Ramos (cell line): Measurements from ENCODE around the gene MYRFL.

Experiments used
- in situ Hi-C: fragments of 300-500 bp; cut with MboI; formaldehyde crosslinking; loops from one replicate; pipeline ENCODE4 v1.14.3; 2022; ENCODE audit warnings: low sequenced_read_pairs; ENCODE audit not compliant: unreplicated experiment

Gene MYRFL

DNA sequence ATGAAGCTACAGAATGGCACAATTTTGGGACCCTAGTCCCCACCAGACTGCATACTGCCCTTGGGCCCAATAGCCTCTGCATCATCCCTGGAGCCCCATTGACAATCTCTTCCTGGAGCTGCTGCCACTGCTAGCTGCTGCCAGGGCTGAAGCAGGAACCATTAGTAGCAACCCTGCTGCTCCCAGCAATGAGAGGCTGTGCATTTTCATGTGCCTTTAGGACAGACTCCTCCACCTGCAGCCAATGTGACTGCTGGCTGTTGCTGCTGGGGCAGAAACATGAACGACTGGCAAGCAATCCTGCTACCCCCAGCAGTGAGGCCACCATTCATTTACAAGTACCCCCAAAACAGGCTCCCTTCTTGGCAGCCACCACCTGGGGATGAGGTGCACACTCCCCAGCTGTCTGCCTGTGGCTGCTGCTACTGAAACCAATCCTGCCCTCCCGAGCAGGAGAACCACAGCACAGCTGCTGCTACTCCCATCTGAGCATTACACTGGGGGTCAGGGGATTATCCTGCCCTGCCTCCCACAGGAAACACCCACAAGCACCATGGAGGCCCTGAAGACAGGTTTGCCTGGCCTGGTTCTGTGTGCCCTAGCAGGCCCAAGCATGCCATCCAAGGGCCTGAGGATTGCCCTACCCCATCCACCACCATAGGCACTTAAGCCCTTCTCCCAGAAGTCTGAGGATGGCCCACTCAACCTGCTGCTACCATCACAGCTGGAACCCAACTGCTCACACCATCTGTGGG is 181.0 kb downstream of the MYRFL start:
- in situ Hi-C loops = no loop called here

DNA sequence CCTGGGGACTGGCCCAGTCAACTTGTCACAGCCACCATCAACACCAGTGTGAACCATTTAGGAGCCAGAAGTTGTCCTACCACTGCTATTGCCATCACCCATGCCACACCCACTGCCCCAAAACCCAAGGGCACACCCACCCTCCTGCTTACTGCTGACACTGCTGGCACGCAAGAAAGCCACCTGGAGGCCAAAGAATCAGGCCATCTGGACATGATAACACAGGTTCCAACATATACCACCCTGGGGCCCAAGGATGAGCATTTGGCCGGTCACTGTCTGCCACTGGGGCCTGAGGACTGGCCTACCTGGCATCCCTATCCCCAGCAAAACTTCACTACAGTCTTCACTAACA is 181.6 kb downstream of the MYRFL start:
- in situ Hi-C loops = no loop called here

DNA sequence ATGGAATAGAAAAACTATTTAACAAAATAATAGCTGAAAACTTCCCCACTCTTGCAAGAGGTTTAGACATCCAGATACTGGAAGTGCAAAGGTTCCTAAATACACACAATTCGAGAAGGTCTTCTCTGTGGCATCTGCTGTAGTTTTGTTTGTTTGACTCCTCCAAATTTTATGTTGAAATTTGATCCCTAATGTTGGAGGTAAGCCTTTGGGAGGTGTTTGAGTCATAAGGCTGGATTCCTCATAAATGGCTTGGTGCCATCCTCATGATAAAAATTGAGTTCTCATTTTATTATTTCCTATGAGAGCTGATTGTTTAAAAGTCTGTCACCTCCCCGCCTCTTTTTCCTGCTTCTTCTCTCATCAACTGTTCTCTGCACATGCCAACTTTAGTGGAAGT is 182.7 kb downstream of the MYRFL start:
- in situ Hi-C loops = no loop called here
